ENCODE data around the gene LPAR5. TPM values are rescaled to one million over a fixed set of nuclear protein-coding genes. Genes with fewer than 3 reads are reported as not detected.

The LPAR5 gene
- total RNA-seq, 2 experiments from 2014 or later = 2.8 to 3.0 TPM

DNA sequence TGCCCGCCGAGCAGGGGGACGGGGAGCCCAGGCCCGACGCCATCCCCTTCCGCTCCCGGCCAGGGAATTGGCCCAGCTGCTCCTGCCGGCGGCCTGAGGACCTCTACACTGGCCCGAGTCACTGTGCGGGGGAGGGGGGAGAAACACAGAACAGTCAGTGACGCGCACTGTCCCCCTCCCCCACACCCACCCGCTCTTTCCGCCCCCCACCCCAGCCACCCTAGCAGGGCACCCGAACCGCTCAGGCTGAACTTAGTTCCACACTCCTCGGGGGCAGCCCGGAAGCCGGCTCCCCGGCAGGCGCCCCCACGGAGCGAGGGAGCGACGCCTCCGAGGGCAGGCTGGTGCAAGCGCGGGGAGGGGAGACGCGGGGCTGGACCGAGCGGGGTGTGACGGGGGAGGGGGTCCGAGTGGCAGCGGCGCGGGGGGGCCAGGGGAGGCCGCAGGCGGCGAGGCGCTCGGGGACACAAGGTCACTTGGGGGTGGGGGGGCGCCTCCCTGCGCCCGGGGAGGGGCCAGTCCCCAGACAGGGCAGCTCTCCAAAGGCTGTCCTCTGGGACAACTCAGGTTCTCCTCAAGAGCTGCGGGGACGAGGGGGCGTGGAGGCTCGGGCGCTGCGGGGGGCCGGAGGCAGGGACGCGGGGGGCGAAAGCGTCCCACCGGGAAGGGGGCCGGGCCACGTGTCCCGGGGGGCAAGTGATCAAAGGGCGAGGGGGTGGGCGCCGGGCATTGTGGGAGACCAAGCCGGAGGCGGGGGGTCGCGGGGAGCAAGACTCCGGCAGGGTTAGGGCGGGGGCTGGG lies 29.2 kb downstream of the LPAR5 start:
- CTCF ChIA-PET = interaction anchor here (1.0 to 1.2 kb wide), 2 partner anchors 14 to 57 kb away, joined by 3 read pairs; partner anchors contain the start of gene ING4
- Histone ChIP-seq H3K4me3 (ENCODE audit: low read length) (peak overlapping the region; percentile 66), H3K9me3 (ENCODE audit: control insufficient read depth in 1 of 2, insufficient read depth in 1 of 2, low read length in 2 of 2) (no peaks in the 10 kb centered on the region), H3K36me3 (ENCODE audit: insufficient read depth, low read length) (peaks cover 18% of the 10 kb centered on the region), H3K27ac (ENCODE audit: low read depth in 1 of 2, low read length in 2 of 2) (peak overlapping the region; percentile 93 to 94), H3K4me1 (ENCODE audit: insufficient read depth, low read length) (peaks cover 69% of the 10 kb centered on the region), H3K27me3 (ENCODE audit: control insufficient read depth in 1 of 2, insufficient read depth in 2 of 2, low read length in 2 of 2) (no peaks in the 10 kb centered on the region)
- Mint-ChIP-seq H3K4me3 (no peak overlapping the region), H3K4me1 (ENCODE audit: low read depth) (peaks cover 54% of the 10 kb centered on the region), H3K36me3 (ENCODE audit: low read depth) (peaks cover 37% of the 10 kb centered on the region), H3K27me3 (no peaks in the 10 kb centered on the region), H3K27ac (peak overlapping the region; percentile 88), H3K9me3 (no peaks in the 10 kb centered on the region)
- POLR2A ChIA-PET = interaction anchor here (1.1 to 2.1 kb wide), 10 partner anchors 14 to 337 kb away, joined by 3 to 11 read pairs (median 4); partner anchors contain the start of genes C12orf57, CD4, COPS7A and GAPDH
- ATAC-seq (ENCODE audit: poor library complexity) = peak; percentile 23
- intact Hi-C loops (cut with DNase I, micrococcal nuclease) = loop anchor here in 1 of 2 experiments (5.0 kb wide), 2 partner anchors 39 to 186 kb away; partner anchors contain the start of gene NOP2
- peak; percentile 41 to 82 (median 63) for DNase-seq
- TF ChIP-seq, protein P1, sequence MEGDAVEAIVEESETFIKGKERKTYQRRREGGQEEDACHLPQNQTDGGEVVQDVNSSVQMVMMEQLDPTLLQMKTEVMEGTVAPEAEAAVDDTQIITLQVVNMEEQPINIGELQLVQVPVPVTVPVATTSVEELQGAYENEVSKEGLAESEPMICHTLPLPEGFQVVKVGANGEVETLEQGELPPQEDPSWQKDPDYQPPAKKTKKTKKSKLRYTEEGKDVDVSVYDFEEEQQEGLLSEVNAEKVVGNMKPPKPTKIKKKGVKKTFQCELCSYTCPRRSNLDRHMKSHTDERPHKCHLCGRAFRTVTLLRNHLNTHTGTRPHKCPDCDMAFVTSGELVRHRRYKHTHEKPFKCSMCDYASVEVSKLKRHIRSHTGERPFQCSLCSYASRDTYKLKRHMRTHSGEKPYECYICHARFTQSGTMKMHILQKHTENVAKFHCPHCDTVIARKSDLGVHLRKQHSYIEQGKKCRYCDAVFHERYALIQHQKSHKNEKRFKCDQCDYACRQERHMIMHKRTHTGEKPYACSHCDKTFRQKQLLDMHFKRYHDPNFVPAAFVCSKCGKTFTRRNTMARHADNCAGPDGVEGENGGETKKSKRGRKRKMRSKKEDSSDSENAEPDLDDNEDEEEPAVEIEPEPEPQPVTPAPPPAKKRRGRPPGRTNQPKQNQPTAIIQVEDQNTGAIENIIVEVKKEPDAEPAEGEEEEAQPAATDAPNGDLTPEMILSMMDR (IDR thresholded peaks at IDR 0.05) = no peak

GRCh38 chr12:6605421-6606330 lies 30.1 kb downstream of the LPAR5 start:
- TF ChIP-seq, protein P1 (IDR thresholded peaks at IDR 0.05) = no peak
- H3K36me3 Mint-ChIP-seq (ENCODE audit: low read depth) = peaks cover 45% of the 10 kb centered on the region
- ATAC-seq (ENCODE audit: poor library complexity) (peak; percentile 33), DNase-seq (peak in 11 of 14 experiments; percentile 18 to 79 (median 52))
- H3K27ac Mint-ChIP-seq = peak overlapping the region; percentile 88
- no peak overlapping the region for H3K4me3 Mint-ChIP-seq
- H3K4me1 ChIP-seq (ENCODE audit: insufficient read depth, low read length) = peaks cover 61% of the 10 kb centered on the region
- CTCF ChIA-PET = interaction anchor here (0.8 to 1.6 kb wide), 6 partner anchors 9 to 267 kb away, joined by 3 to 5 read pairs (median 3); partner anchors contain the start of genes ING4, SPSB2, VAMP1 and ZNF384
- peaks cover 26% of the 10 kb centered on the region for H3K36me3 ChIP-seq (ENCODE audit: insufficient read depth, low read length)
- POLR2A ChIA-PET = interaction anchor here (0.7 to 2.1 kb wide), 12 partner anchors 15 to 338 kb away, joined by 3 to 11 read pairs (median 4); partner anchors contain the start of genes C12orf57, CD4, COPS7A and GAPDH
- no peaks in the 10 kb centered on the region for H3K27me3 ChIP-seq (ENCODE audit: control insufficient read depth in 1 of 2, insufficient read depth in 2 of 2, low read length in 2 of 2)
- H3K27me3 Mint-ChIP-seq = no peaks in the 10 kb centered on the region
- H3K9me3 Mint-ChIP-seq = no peaks in the 10 kb centered on the region
- intact Hi-C loops (cut with DNase I, micrococcal nuclease) = loop anchor here in 1 of 2 experiments (5.0 kb wide), 2 partner anchors 38 to 187 kb away; partner anchors contain the start of gene NOP2
- H3K4me1 Mint-ChIP-seq (ENCODE audit: low read depth) = peaks cover 52% of the 10 kb centered on the region
- no peaks in the 10 kb centered on the region for H3K9me3 ChIP-seq (ENCODE audit: control insufficient read depth in 1 of 2, insufficient read depth in 1 of 2, low read length in 2 of 2)
- H3K27ac ChIP-seq (ENCODE audit: low read depth in 1 of 2, low read length in 2 of 2) = peak overlapping the region; percentile 79 to 94
- H3K4me3 ChIP-seq (ENCODE audit: low read length) = peak overlapping the region; percentile 66

All from CD4-positive, alpha-beta T cell (primary cell).